GM21526 (cell line): ENCODE measurements around the gene PTMA.
"Not testable (repeated sequence)": the region's sequence is repeated elsewhere in the genome, so short reads cannot be mapped to it uniquely, and the experiment has no call there.

Experiments used
- ATAC-seq: cut with Tn5 transposase; IDR thresholded peaks from one replicate; pipeline ENCODE4 v1.9.1; 2021; ENCODE audit warnings: moderate library complexity; ENCODE audit not compliant: unreplicated experiment, low FRiP score

Gene PTMA

GRCh38 chr2:231707927-231708772 lies at the start of gene PTMA:
Gene PTMA (plus strand): TSS chr2:231708525. CDS start chr2:231708707, 182 bp downstream.
- peak; percentile 55 for ATAC-seq

GRCh38 chr2:231660073-231660472 lies 48.3 kb upstream of the PTMA start:
- ATAC-seq, result not testable (repeated sequence)

GRCh38 chr2:231660860-231661259 lies 47.5 kb upstream of the PTMA start:
- no peak for ATAC-seq

- no peak for ATAC-seq
Measured at GRCh38 chr2:231661422-231662027, 46.8 kb upstream of the PTMA start.

GRCh38 chr2:231662028-231662810 lies 46.1 kb upstream of the PTMA start:
- peak; percentile 67 for ATAC-seq

GRCh38 chr2:231662811-231663457 lies 45.4 kb upstream of the PTMA start:
- ATAC-seq, result no peak

- ATAC-seq, result no peak
Measured at GRCh38 chr2:231663458-231664212, 44.7 kb upstream of the PTMA start.

GRCh38 chr2:231664727-231665126 lies 43.6 kb upstream of the PTMA start:
- ATAC-seq, result no peak

- no peak for ATAC-seq
Measured at GRCh38 chr2:231665245-231666170, 42.8 kb upstream of the PTMA start.

- ATAC-seq, result peak; percentile 34
Measured at GRCh38 chr2:231666171-231667095, 41.9 kb upstream of the PTMA start.

- no peak for ATAC-seq
Measured at GRCh38 chr2:231667096-231667427, 41.3 kb upstream of the PTMA start.

GRCh38 chr2:231667496-231667895 lies 40.8 kb upstream of the PTMA start:
- no peak for ATAC-seq

- ATAC-seq, result no peak
Measured at GRCh38 chr2:231668981-231669380, 39.3 kb upstream of the PTMA start.

- ATAC-seq, result peak; percentile 37
Measured at GRCh38 chr2:231671270-231672050, 36.9 kb upstream of the PTMA start.

GRCh38 chr2:231672617-231673347 lies 35.5 kb upstream of the PTMA start:
- ATAC-seq, result peak; percentile 41

- ATAC-seq, result no peak
Measured at GRCh38 chr2:231673348-231673770, 35.0 kb upstream of the PTMA start.
